ENCODE data around the gene CCDC183. TPM values are rescaled to one million over a fixed set of nuclear protein-coding genes. Genes with fewer than 3 reads are reported as not detected.

Gene CCDC183
- total RNA-seq, 5 donors from 2014 or later (not counting 1 experiment from before 2014, with no cell fraction given), result 1.9 to 2.9 (median 2.3) TPM

DNA sequence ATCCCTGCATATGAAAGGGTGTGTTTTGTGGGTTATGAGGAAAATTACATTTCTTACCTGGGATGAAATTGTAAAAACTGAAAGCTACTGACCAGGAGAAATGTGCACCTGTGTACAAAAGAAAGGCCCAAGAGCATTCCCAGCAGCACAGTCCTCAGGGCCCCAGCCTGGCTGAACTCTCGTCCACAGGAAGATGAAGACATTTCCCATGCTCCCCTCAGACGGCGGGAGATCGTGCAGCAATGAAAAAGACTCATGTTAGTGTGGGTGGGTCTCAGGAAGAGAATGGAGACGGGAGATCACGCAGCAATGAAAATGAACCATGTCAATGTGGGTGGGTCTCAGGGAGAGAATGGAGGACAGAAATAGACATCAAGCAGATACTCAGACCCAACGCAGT, 19.2 kb upstream of the CCDC183 start:
- CTCF ChIA-PET, result no interaction called here
- Mint-ChIP-seq H3K27ac (no peak overlapping the region), H3K4me3 (no peak overlapping the region), H3K4me1 (no peaks in the 10 kb centered on the region), H3K27me3 (peaks cover 8 to 26% of the 10 kb centered on the region in 2 donors), H3K9me3 (peaks cover 0 to 6% (median 0%) of the 10 kb centered on the region in 3 donors), H3K36me3 (no peaks in the 10 kb centered on the region)
- no CpG with 5 or more reads among the region's 7 CpGs for WGBS (ENCODE audit: insufficient coverage)
- Histone ChIP-seq H3K9me3 (no peaks in the 10 kb centered on the region), H3K27me3 (replicated peaks in 1 of 2; ENCODE audit: control insufficient read depth in 2 of 2, extremely low read depth in 1 of 2, insufficient read depth in 2 of 2, low read length in 1 of 2) (peaks cover 0 to 34% of the 10 kb centered on the region in 2 experiments), H3K4me3 (ENCODE audit: control insufficient read depth in 1 of 2, extremely low read depth in 1 of 2, low read length in 1 of 2) (no peak overlapping the region), H3K27ac (ENCODE audit: low read length) (no peak overlapping the region), H3K36me3 (ENCODE audit: control insufficient read depth in 2 of 2, extremely low read depth in 1 of 2, insufficient read depth in 1 of 2, low read length in 1 of 2) (no peaks in the 10 kb centered on the region), H3K4me1 (ENCODE audit: control insufficient read depth in 1 of 2, extremely low read depth in 1 of 2, insufficient read depth in 2 of 2, low read length in 2 of 2) (no peaks in the 10 kb centered on the region)
- POLR2A ChIA-PET, result no interaction called here
- ATAC-seq (replicated peaks in 1 of 4) (no peak), DNase-seq (no peak)

DNA sequence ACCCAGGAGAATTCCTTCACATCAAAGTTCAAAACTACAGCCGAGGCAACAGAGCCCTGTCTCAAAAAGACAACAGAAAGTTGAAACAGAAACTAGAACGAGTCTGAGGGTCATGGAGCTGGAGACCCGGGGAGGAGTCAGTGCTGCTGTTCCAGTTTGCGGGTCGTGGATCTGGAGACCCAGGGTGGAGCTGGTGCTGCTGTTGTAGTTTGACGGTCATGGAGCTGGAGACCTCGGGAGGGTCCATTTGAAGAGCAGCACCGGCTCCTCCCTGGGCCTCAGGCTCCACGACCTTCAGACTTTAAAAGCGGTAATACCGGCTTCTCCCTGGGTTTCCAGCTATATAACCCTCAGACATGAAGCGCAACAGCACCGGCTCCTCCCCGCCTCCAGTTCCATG, 18.8 kb upstream of the CCDC183 start:
- ChIA-PET CTCF (interaction anchor here (0.7 to 1.1 kb wide), 3 partner anchors 9 to 257 kb away, joined by 3 read pairs; no protein-coding TSS in a partner anchor), POLR2A (no interaction called here)
- Mint-ChIP-seq H3K36me3 (no peaks in the 10 kb centered on the region), H3K9me3 (peaks cover 0 to 6% (median 0%) of the 10 kb centered on the region in 3 donors), H3K4me1 (no peaks in the 10 kb centered on the region), H3K27ac (no peak overlapping the region), H3K4me3 (no peak overlapping the region), H3K27me3 (peaks cover 8 to 26% of the 10 kb centered on the region in 2 donors)
- DNase-seq (no peak), ATAC-seq (replicated peaks in 1 of 4) (no peak)
- Histone ChIP-seq H3K36me3 (ENCODE audit: control insufficient read depth in 2 of 2, extremely low read depth in 1 of 2, insufficient read depth in 1 of 2, low read length in 1 of 2) (no peaks in the 10 kb centered on the region), H3K4me1 (ENCODE audit: control insufficient read depth in 1 of 2, extremely low read depth in 1 of 2, insufficient read depth in 2 of 2, low read length in 2 of 2) (no peaks in the 10 kb centered on the region), H3K27me3 (replicated peaks in 1 of 2; ENCODE audit: control insufficient read depth in 2 of 2, extremely low read depth in 1 of 2, insufficient read depth in 2 of 2, low read length in 1 of 2) (peaks cover 0 to 34% of the 10 kb centered on the region in 2 experiments), H3K4me3 (ENCODE audit: control insufficient read depth in 1 of 2, extremely low read depth in 1 of 2, low read length in 1 of 2) (no peak overlapping the region), H3K27ac (ENCODE audit: low read length) (no peak overlapping the region), H3K9me3 (no peaks in the 10 kb centered on the region)
- WGBS (ENCODE audit: insufficient coverage), result 80% methylated on average over 11 of the region's 14 CpGs

- POLR2A ChIA-PET, result no interaction called here
- no peaks in the 10 kb centered on the region for H3K36me3 ChIP-seq (ENCODE audit: control insufficient read depth in 2 of 2, extremely low read depth in 1 of 2, insufficient read depth in 1 of 2, low read length in 1 of 2)
- no peak for ATAC-seq (replicated peaks in 1 of 4)
- Mint-ChIP-seq H3K9me3 (no peaks in the 10 kb centered on the region), H3K36me3 (no peaks in the 10 kb centered on the region), H3K4me1 (no peaks in the 10 kb centered on the region), H3K27me3 (peaks cover 8 to 22% of the 10 kb centered on the region in 2 donors), H3K4me3 (no peak overlapping the region), H3K27ac (no peak overlapping the region)
- WGBS (ENCODE audit: insufficient coverage), result 59% methylated on average over 4 of the region's 5 CpGs
- no peak overlapping the region for H3K27ac ChIP-seq (ENCODE audit: low read length)
- peaks cover 0 to 27% of the 10 kb centered on the region in 2 experiments for H3K27me3 ChIP-seq (replicated peaks in 1 of 2; ENCODE audit: control insufficient read depth in 2 of 2, extremely low read depth in 1 of 2, insufficient read depth in 2 of 2, low read length in 1 of 2)
- H3K9me3 ChIP-seq, result no peaks in the 10 kb centered on the region
- CTCF ChIA-PET, result no interaction called here
- H3K4me3 ChIP-seq (ENCODE audit: control insufficient read depth in 1 of 2, extremely low read depth in 1 of 2, low read length in 1 of 2), result no peak overlapping the region
- no peak for DNase-seq
- H3K4me1 ChIP-seq (ENCODE audit: control insufficient read depth in 1 of 2, extremely low read depth in 1 of 2, insufficient read depth in 2 of 2, low read length in 2 of 2), result no peaks in the 10 kb centered on the region
These were observed 16.3 kb upstream of the CCDC183 start for GRCh38 chr9:136779808-136780207.

- H3K4me1 ChIP-seq (ENCODE audit: control insufficient read depth in 1 of 2, extremely low read depth in 1 of 2, insufficient read depth in 2 of 2, low read length in 2 of 2), result peaks cover 0 to under 1% of the 10 kb centered on the region in 2 experiments
- H3K27ac Mint-ChIP-seq, result no peak overlapping the region
- ChIA-PET POLR2A (no interaction called here), CTCF (no interaction called here)
- no peaks in the 10 kb centered on the region for H3K36me3 Mint-ChIP-seq
- peaks cover 0 to under 1% (median under 1%) of the 10 kb centered on the region in 3 donors for H3K4me1 Mint-ChIP-seq
- WGBS (ENCODE audit: insufficient coverage), result no CpG with 5 or more reads among the region's 3 CpGs
- ATAC-seq (replicated peaks in 1 of 4) (no peak), DNase-seq (no peak)
- H3K27me3 Mint-ChIP-seq, result peaks cover 8 to 17% of the 10 kb centered on the region in 2 donors
- no peak overlapping the region for H3K4me3 Mint-ChIP-seq
- no peak overlapping the region for H3K4me3 ChIP-seq (ENCODE audit: control insufficient read depth in 1 of 2, extremely low read depth in 1 of 2, low read length in 1 of 2)
- H3K27ac ChIP-seq (ENCODE audit: low read length), result no peak overlapping the region
- H3K27me3 ChIP-seq (replicated peaks in 1 of 2; ENCODE audit: control insufficient read depth in 2 of 2, extremely low read depth in 1 of 2, insufficient read depth in 2 of 2, low read length in 1 of 2), result peaks cover 0 to 20% of the 10 kb centered on the region in 2 experiments
- no peaks in the 10 kb centered on the region for H3K9me3 ChIP-seq
- no peaks in the 10 kb centered on the region for H3K36me3 ChIP-seq (ENCODE audit: control insufficient read depth in 2 of 2, extremely low read depth in 1 of 2, insufficient read depth in 1 of 2, low read length in 1 of 2)
- H3K9me3 Mint-ChIP-seq, result no peaks in the 10 kb centered on the region
These were observed 13.7 kb upstream of the CCDC183 start for GRCh38 chr9:136782452-136782851.

DNA sequence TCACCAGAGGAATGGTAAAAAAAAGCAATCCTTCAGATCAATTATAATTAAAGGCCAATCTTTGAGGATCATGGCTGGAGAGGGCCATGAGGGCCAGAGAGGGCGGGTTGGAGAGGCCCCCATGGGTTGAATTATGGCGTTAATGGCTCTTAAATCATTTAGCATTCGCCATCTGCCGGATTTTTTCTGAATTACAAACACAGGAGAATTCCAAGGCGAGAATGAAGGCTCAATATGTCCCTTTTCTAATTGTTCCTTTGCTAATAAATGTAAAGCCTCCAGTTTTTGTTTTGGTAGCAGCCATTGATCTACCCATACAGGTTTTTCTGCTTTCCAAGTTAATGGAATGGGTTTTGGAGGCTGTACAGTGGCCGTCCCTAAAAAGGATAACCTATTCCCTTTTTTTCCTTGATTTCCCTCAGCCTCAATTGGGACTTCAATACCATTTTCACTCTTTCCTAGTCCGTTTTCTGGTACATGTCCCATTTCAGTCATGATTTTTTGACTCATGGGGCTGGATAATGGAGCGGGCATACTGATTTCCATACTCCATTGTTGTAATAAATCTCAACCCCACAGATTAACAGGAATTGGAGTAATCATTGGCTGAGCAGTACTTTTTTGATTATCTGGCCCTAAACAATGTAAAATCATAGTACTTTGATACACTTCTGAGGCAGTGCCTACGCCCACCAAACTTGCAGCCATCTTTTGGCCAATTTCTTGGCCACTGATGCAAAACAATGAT, 11.7 kb upstream of the CCDC183 start:
- Histone ChIP-seq H3K27ac (ENCODE audit: low read length) (no peak overlapping the region), H3K9me3 (no peaks in the 10 kb centered on the region), H3K27me3 (replicated peaks in 1 of 2; ENCODE audit: control insufficient read depth in 2 of 2, extremely low read depth in 1 of 2, insufficient read depth in 2 of 2, low read length in 1 of 2) (peaks cover 0 to 7% of the 10 kb centered on the region in 2 experiments), H3K4me3 (ENCODE audit: control insufficient read depth in 1 of 2, extremely low read depth in 1 of 2, low read length in 1 of 2) (no peak overlapping the region), H3K4me1 (ENCODE audit: control insufficient read depth in 1 of 2, extremely low read depth in 1 of 2, insufficient read depth in 2 of 2, low read length in 2 of 2) (peaks cover 0 to 6% of the 10 kb centered on the region in 2 experiments), H3K36me3 (ENCODE audit: control insufficient read depth in 2 of 2, extremely low read depth in 1 of 2, insufficient read depth in 1 of 2, low read length in 1 of 2) (no peaks in the 10 kb centered on the region)
- no CpG with 5 or more reads among the region's 9 CpGs for WGBS (ENCODE audit: insufficient coverage)
- no peaks in the 10 kb centered on the region for H3K36me3 Mint-ChIP-seq
- no peak overlapping the region for H3K27ac Mint-ChIP-seq
- CTCF ChIA-PET, result interaction anchor here in 1 of 2 donors (0.5 kb wide), 1 partner anchor 283 kb away, joined by 3 read pairs; no protein-coding TSS in a partner anchor
- H3K27me3 Mint-ChIP-seq, result peaks cover 0 to 3% of the 10 kb centered on the region in 2 donors
- POLR2A ChIA-PET, result no interaction called here
- H3K4me1 Mint-ChIP-seq, result peaks cover 0 to 11% (median 5%) of the 10 kb centered on the region in 3 donors
- H3K4me3 Mint-ChIP-seq, result no peak overlapping the region
- ATAC-seq (replicated peaks in 1 of 4) (no peak), DNase-seq (peak in 2 of 35 experiments; percentile 4 to 43)
- H3K9me3 Mint-ChIP-seq, result no peaks in the 10 kb centered on the region

DNA sequence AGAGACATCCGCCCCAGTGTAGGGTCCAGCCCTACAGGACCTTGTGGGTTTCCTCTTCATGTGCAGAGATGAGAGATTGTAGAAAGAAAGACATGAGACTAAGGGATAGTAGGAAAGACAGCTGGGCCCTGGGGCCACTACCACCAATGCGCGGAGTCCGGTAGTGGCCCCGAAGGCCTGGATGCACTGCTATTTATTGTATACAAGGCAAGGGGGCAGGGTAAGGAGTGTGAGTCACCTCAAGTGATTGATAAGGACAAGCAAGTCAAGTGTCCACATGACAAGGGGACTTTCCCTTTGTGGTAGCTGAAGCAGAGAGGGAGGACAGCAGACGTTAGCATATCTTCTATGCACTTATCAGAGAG, 11.2 kb upstream of the CCDC183 start:
- CTCF ChIA-PET, result no interaction called here
- Mint-ChIP-seq H3K9me3 (no peaks in the 10 kb centered on the region), H3K27ac (no peak overlapping the region), H3K27me3 (peaks cover 0 to 3% of the 10 kb centered on the region in 2 donors), H3K36me3 (no peaks in the 10 kb centered on the region), H3K4me1 (peaks cover 0 to 11% (median 5%) of the 10 kb centered on the region in 3 donors), H3K4me3 (no peak overlapping the region)
- no peak overlapping the region for H3K4me3 ChIP-seq (ENCODE audit: control insufficient read depth in 1 of 2, extremely low read depth in 1 of 2, low read length in 1 of 2)
- H3K9me3 ChIP-seq, result no peaks in the 10 kb centered on the region
- WGBS (ENCODE audit: insufficient coverage), result 80% methylated on average over 2 of the region's 6 CpGs
- POLR2A ChIA-PET, result no interaction called here
- H3K27ac ChIP-seq (ENCODE audit: low read length), result no peak overlapping the region
- no peaks in the 10 kb centered on the region for H3K36me3 ChIP-seq (ENCODE audit: control insufficient read depth in 2 of 2, extremely low read depth in 1 of 2, insufficient read depth in 1 of 2, low read length in 1 of 2)
- DNase-seq (peak in 1 of 35 experiments; percentile 28), ATAC-seq (replicated peaks in 1 of 4) (peak in 3 of 4 experiments; percentile 36 to 60 (median 39))
- H3K4me1 ChIP-seq (ENCODE audit: control insufficient read depth in 1 of 2, extremely low read depth in 1 of 2, insufficient read depth in 2 of 2, low read length in 2 of 2), result peaks cover 0 to 8% of the 10 kb centered on the region in 2 experiments
- peaks cover 0 to 4% of the 10 kb centered on the region in 2 experiments for H3K27me3 ChIP-seq (replicated peaks in 1 of 2; ENCODE audit: control insufficient read depth in 2 of 2, extremely low read depth in 1 of 2, insufficient read depth in 2 of 2, low read length in 1 of 2)

Measured in T-cell (primary cell).